GM20431 (cell line): ENCODE measurements around the gene PRIMA1.
"Not testable (repeated sequence)": the region's sequence is repeated elsewhere in the genome, so short reads cannot be mapped to it uniquely, and the experiment has no call there.

Source experiments
- in situ Hi-C: fragments of 300-500 bp; cut with MseI, MboI; formaldehyde crosslinking; loops from one replicate; pipeline ENCODE4 v1.15.0; 2020; ENCODE audit warnings: low sequenced_read_pairs; ENCODE audit not compliant: unreplicated experiment

PRIMA1 gene

GRCh38 chr14:93788293-93788542, at the start of gene PRIMA1:
TSS of gene PRIMA1 (minus strand) at chr14:93788485. CDS start at chr14:93787718, 767 bp downstream.
- in situ Hi-C loops = no loop called here

- in situ Hi-C loops = no loop called here
Measured at GRCh38 chr14:93834699-93835371, 46.5 kb upstream of the PRIMA1 start.

- in situ Hi-C loops = no loop called here
Measured at GRCh38 chr14:93832665-93833064, 44.4 kb upstream of the PRIMA1 start.

GRCh38 chr14:93832081-93832480, 43.8 kb upstream of the PRIMA1 start:
- in situ Hi-C loops = no loop called here

GRCh38 chr14:93830753-93831461, 42.6 kb upstream of the PRIMA1 start:
- in situ Hi-C loops = no loop called here

- in situ Hi-C loops = no loop called here
Measured at GRCh38 chr14:93829839-93830481, 41.7 kb upstream of the PRIMA1 start.

- in situ Hi-C loops = no loop called here
Measured at GRCh38 chr14:93825235-93825553, 36.9 kb upstream of the PRIMA1 start.

GRCh38 chr14:93824518-93825234, 36.4 kb upstream of the PRIMA1 start:
- in situ Hi-C loops = no loop called here

GRCh38 chr14:93824076-93824475, 35.8 kb upstream of the PRIMA1 start:
- in situ Hi-C loops = no loop called here

GRCh38 chr14:93821051-93821450, 32.8 kb upstream of the PRIMA1 start:
- in situ Hi-C loops = no loop called here

GRCh38 chr14:93818857-93819256, 30.6 kb upstream of the PRIMA1 start:
- in situ Hi-C loops = no loop called here

- in situ Hi-C loops = no loop called here
Measured at GRCh38 chr14:93811676-93812075, 23.4 kb upstream of the PRIMA1 start.

GRCh38 chr14:93811020-93811419, 22.7 kb upstream of the PRIMA1 start:
- in situ Hi-C loops = no loop called here

GRCh38 chr14:93809491-93810420, 21.5 kb upstream of the PRIMA1 start:
- in situ Hi-C loops = not testable (repeated sequence)

- in situ Hi-C loops = no loop called here
Measured at GRCh38 chr14:93804654-93805053, 16.4 kb upstream of the PRIMA1 start.

- in situ Hi-C loops = no loop called here
Measured at GRCh38 chr14:93803408-93804318, 15.4 kb upstream of the PRIMA1 start.

GRCh38 chr14:93799989-93800921, 12.0 kb upstream of the PRIMA1 start:
- in situ Hi-C loops = no loop called here

GRCh38 chr14:93799617-93799988, 11.3 kb upstream of the PRIMA1 start:
- in situ Hi-C loops = no loop called here
